ENCODE results near the gene TMEM140. TPM values are rescaled to one million over a fixed set of nuclear protein-coding genes. Genes with fewer than 3 reads are reported as not detected.

The TMEM140 gene
- total and polyA plus RNA-seq, 9 of the 15 experiments (the other 6 are each of a cell fraction or from before 2014, with no cell fraction given), result 0.03 to 0.82 (median 0.23) TPM

DNA sequence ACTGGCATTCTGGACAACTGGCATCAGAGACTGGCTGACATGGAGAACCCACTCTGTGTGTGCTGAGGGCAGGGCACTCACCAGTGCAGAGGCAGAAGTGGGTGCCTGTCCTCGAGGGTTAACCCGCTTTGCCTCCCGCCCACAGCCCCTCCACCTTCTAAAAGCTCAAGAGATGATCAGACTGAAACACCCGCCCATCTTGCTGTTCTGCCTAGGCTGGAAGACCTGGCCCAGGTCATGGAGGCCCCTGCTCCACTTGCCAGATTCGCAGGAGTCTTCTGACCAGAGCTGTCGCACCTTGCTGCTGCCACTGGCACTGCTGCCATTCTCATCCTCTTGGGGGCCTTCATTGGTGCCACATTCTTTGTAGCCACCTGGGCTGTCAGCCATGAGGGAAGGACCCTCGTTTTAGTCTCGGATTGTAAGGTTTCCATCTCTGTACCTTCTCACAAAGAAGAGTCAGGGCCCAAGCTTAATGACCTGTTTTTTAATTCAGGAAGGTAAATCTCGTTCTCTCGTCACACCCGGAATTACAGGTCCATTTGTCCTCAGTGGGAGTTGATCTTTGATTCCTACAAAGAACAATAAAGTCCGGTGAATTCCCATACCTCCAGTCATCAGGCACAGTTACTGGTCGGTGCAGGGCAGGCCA, 20.7 kb downstream of the TMEM140 start (continued):
- TF ChIP-seq CBX1 (IDR thresholded peaks at IDR 0.05; ENCODE audit: low read depth), result peak; percentile 53; the same call in 1 of the 2 replicates
- TF ChIP-seq E2F8 (IDR thresholded peaks at IDR 0.05; ENCODE audit: low read depth, partially characterized antibody), result no peak
- no peak for TF ChIP-seq HOXB6 (CRISPR knock-in tag; IDR thresholded peaks at IDR 0.05; ENCODE audit: borderline replicate concordance)
- TF ChIP-seq PHB2 (IDR thresholded peaks at IDR 0.05; ENCODE audit: low read depth), result no peak
- 0 out of 4 replicates have a peak, but pooled peaks of 1 of the 2 experiments have one; percentile 13 for TF ChIP-seq ZNF639 (CRISPR knock-in tag; conservative IDR thresholded peaks at IDR 0.05 in 1 of 2, IDR thresholded peaks at IDR 0.05 in 1 of 2)
- TF ChIP-seq, protein P1, sequence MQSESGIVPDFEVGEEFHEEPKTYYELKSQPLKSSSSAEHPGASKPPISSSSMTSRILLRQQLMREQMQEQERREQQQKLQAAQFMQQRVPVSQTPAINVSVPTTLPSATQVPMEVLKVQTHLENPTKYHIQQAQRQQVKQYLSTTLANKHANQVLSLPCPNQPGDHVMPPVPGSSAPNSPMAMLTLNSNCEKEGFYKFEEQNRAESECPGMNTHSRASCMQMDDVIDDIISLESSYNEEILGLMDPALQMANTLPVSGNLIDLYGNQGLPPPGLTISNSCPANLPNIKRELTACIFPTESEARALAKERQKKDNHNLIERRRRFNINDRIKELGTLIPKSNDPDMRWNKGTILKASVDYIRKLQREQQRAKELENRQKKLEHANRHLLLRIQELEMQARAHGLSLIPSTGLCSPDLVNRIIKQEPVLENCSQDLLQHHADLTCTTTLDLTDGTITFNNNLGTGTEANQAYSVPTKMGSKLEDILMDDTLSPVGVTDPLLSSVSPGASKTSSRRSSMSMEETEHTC (IDR thresholded peaks at IDR 0.05), result no peak
- TF ChIP-seq POLR3A (IDR thresholded peaks at IDR 0.05; ENCODE audit: borderline replicate concordance, extremely low read depth, insufficient read depth, insufficient read length), result no peak
- TF ChIP-seq RBFOX2 (IDR thresholded peaks at IDR 0.05; ENCODE audit: low read depth, low read length), result peak; percentile 60; the same call in 1 of the 2 replicates
- no peak for TF ChIP-seq POLR2H (tag; IDR thresholded peaks at IDR 0.05; ENCODE audit: low read depth)
- TF ChIP-seq EWSR1 (IDR thresholded peaks at IDR 0.05; ENCODE audit: borderline replicate concordance, low read depth, partially characterized antibody), result no peak
- TF ChIP-seq CBX8 (IDR thresholded peaks at IDR 0.05; ENCODE audit: borderline replicate concordance, extremely low read depth, low read depth, low read length, poor library complexity, severe bottlenecking), result no peak
- no peak for TF ChIP-seq POU5F1 (IDR thresholded peaks at IDR 0.05; ENCODE audit: borderline replicate concordance, low read depth, low read length, partially characterized antibody)
- no peak for TF ChIP-seq CSDE1 (IDR thresholded peaks at IDR 0.05)
- no peak for TF ChIP-seq ZNF778 (CRISPR knock-in tag; IDR thresholded peaks at IDR 0.05)
- TF ChIP-seq ZNF444 (CRISPR knock-in tag; IDR thresholded peaks at IDR 0.05), result no peak
- no peak for TF ChIP-seq ZNF354B (CRISPR knock-in tag; IDR thresholded peaks at IDR 0.05)
- TF ChIP-seq NFE2 (IDR thresholded peaks at IDR 0.05; ENCODE audit: low read depth), result no peak
- TF ChIP-seq MLLT1 (IDR thresholded peaks at IDR 0.05), result no peak
- peak; percentile 10; the same call in 1 of the 2 replicates for TF ChIP-seq POLR2G (IDR thresholded peaks at IDR 0.05; ENCODE audit: low read depth, low read length)
- TF ChIP-seq MTF1 (CRISPR knock-in tag; IDR thresholded peaks at IDR 0.05; ENCODE audit: borderline replicate concordance), result no peak

All from K562 (cell line).